Ovary (tissue), 9 donors: ENCODE results near the gene NFKBIE. TPM values are rescaled to one million over a fixed set of nuclear protein-coding genes. Genes with fewer than 3 reads are reported as not detected.

Source experiments
- DNase-seq, 5 donors: peaks; one replicate each; pipeline ENCODE4 v3.0.0-alpha.2; 2019 to 2020
- H3K27ac ChIP-seq, 2 donors: fragments of 200-600 bp; one replicate each; pipeline versions ENCODE4 v1.5.1 to v1.8.0; 2019 to 2022
- H3K27me3 ChIP-seq: fragments of 200-600 bp; one replicate; pipeline ENCODE4 v1.8.0; 2022
- H3K36me3 ChIP-seq: fragments of 200-600 bp; sonication (generic); one replicate; pipeline ENCODE4 v1.5.1; 2019
- H3K4me1 ChIP-seq: one replicate; pipeline ENCODE4 v1.8.1; 2013; ENCODE audit warnings: mild to moderate bottlenecking, moderate library complexity; ENCODE audit not compliant: insufficient read depth
- H3K4me3 ChIP-seq: fragments of 200-600 bp; sonication (generic); one replicate; pipeline ENCODE4 v1.5.1; 2017
- H3K9me3 ChIP-seq, 2 donors: fragments of 200-600 bp in 1 of 2; sonication (generic) in 1 of 2; one replicate each; pipeline versions ENCODE4 v1.5.1 to v1.8.1; 2013 to 2019; ENCODE audit warnings: mild to moderate bottlenecking in 1 of 2, moderate library complexity in 1 of 2
- EP300 ChIP-seq: sonication (generic); formaldehyde crosslinking; IDR thresholded peaks from one replicate; pipeline ENCODE4 v1.6.1; 2017; ENCODE audit warnings: antibody characterized with exemption
- POLR2A ChIP-seq: fragments of 450-650 bp; IDR thresholded peaks from one replicate; pipeline ENCODE4 v1.6.1; 2017; ENCODE audit warnings: antibody characterized with exemption, mild to moderate bottlenecking, moderate library complexity
- WGBS, 3 donors: extraction: QIAGEN DNeasy Blood & Tissue Kit in 1 of 3; methylation state at CpG; one replicate each; pipeline versions ENCODE4 v1.1.5 to v1.1.7; 2013 to 2017; 5-methylcytosine and 5-hydroxymethylcytosine counted together
- intact Hi-C, 4 donors: fragments of 100-400 bp; cut with DNase I; formaldehyde crosslinking; loops; one replicate each; pipeline versions ENCODE4 v1.11.0 to v1.15.1; 2022 to 2023
- polyA plus RNA-seq, 2 donors: library from polyadenylated mRNA; stranded (reverse); fragments of 200-250 nt in 1 of 2; fragments of 350-450 nt in 1 of 2; fragmentation: Illumina TruSeq in 1 of 2; extraction: RNeasy Lipid Tissue Mini Kit (QIAGEN cat#74804) in 1 of 2; gene quantifications; one replicate each; pipeline ENCODE4 v1.2.3, GENCODE V29; 2013 to 2014
- total RNA-seq, 7 donors: library from RNA; depleted of rRNA in 2 of 7; stranded (reverse); fragments of >200 nt in 2 of 7; fragmentation: NEBNext Ultra II Directional in 3 of 7; extraction: Animal tissue kit (Norgen Biotek cat#: 25700) in 3 of 7; gene quantifications; one replicate each; pipeline versions ENCODE4 v1.1.0 to v1.2.4, GENCODE V29; 2016 to 2023
- TF ChIP-seq, protein P1 (sequence below), 3 donors: fragments of 450-650 bp in 2 of 3; fragments of 200-600 bp in 1 of 3; IDR thresholded peaks; one replicate each; pipeline versions ENCODE4 v1.5.1 to v1.8.0; 2016 to 2022; ENCODE audit warnings: antibody characterized with exemption in 3 of 3, mild to moderate bottlenecking in 1 of 3
- donor health status: DM: no; HTN: no; CAD: no; lungs with moderate emphysema.
- donor health status: DM: no; HTN: no; CAD: no.
- donor health status: Bipolar disorder and iron deficiency.
- donor health status: DM: yes; HTN: yes; CAD: no.
- donor health status: DM: no; HTN: no; CAD: no.
- donor health status: DM: yes; HTN: yes; CAD: no.

Gene NFKBIE
- total and polyA plus RNA-seq, 9 donors = 2.7 to 93.6 (median 4.9) TPM

DNA sequence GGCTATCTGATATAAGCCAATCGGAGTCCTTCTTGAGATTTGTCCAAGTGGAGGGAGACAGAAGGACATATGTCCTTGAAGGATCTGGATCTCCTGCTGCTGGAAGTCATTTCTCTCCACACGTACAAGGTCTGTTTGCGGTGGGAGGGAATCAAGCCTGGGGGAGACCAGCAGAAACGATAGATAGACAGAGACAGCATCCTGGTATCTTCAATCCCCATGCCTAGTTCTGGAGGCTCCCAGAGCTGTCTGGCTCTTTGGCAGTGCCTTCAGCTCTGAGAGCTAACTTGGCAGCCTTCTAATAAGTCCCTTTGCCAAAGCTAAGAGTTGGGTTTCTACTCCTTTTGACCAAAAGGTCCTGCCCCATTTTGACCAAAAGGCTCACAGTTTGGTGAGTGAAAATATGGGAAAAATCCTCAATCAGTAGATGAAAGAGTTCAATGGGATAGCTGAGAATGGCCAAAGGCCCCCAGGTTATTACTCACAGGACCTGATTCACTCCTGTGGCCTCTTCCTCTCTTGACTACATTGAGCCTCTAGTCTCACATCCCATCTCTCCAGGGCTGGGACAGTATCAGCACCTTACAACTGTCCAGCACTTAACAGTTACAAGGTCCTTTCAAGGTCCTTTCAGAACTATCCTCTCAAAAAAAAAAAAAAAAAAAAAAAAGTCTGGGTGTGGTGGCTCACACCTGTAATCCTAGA, 27.5 kb upstream of the NFKBIE start:
- H3K9me3 ChIP-seq = no peaks in the 10 kb centered on the region
- WGBS, 3 donors = 68 to 74% (median 68%) methylated on average over 4 of the region's 4 CpGs
- no peaks in the 10 kb centered on the region for H3K36me3 ChIP-seq
- H3K27ac ChIP-seq = no peak overlapping the region
- DNase-seq = no peak
- H3K4me3 ChIP-seq = no peak overlapping the region
- H3K27me3 ChIP-seq = no peaks in the 10 kb centered on the region
- TF ChIP-seq, protein P1, sequence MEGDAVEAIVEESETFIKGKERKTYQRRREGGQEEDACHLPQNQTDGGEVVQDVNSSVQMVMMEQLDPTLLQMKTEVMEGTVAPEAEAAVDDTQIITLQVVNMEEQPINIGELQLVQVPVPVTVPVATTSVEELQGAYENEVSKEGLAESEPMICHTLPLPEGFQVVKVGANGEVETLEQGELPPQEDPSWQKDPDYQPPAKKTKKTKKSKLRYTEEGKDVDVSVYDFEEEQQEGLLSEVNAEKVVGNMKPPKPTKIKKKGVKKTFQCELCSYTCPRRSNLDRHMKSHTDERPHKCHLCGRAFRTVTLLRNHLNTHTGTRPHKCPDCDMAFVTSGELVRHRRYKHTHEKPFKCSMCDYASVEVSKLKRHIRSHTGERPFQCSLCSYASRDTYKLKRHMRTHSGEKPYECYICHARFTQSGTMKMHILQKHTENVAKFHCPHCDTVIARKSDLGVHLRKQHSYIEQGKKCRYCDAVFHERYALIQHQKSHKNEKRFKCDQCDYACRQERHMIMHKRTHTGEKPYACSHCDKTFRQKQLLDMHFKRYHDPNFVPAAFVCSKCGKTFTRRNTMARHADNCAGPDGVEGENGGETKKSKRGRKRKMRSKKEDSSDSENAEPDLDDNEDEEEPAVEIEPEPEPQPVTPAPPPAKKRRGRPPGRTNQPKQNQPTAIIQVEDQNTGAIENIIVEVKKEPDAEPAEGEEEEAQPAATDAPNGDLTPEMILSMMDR (IDR thresholded peaks at IDR 0.05) = no peak
- TF ChIP-seq EP300 (no peak), POLR2A (no peak)
- H3K4me1 ChIP-seq = no peaks in the 10 kb centered on the region
- intact Hi-C loops = loop anchor here in 1 of 4 donors (1.0 kb wide), 1 partner anchor 156 kb away; no protein-coding TSS in a partner anchor

DNA sequence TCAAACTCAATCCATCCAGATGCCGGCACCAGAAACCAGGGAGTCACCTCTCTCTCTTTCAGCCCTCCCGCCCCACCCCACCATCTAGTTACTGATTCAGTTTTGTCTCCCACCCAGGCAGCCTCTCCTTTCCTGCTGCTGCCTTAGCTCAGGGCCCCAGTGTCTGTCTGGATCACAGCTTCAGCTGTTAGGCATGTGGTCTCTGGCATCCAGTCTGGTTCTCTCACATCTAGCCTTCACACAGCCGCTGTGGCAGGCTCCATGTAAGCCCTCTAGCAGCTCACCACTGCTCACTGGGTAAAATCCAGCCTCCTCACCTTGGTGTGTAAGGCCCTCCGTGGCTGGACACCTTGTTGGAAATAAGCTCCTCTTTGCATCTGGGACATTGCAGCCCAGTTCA, 26.5 kb upstream of the NFKBIE start:
- no peak for TF ChIP-seq EP300
- TF ChIP-seq POLR2A = no peak
- TF ChIP-seq, protein P1 (IDR thresholded peaks at IDR 0.05) = no peak
- intact Hi-C loops = loop anchor here in 1 of 4 donors (1.0 kb wide), 1 partner anchor 155 kb away; no protein-coding TSS in a partner anchor
- no peaks in the 10 kb centered on the region for H3K4me1 ChIP-seq
- H3K27me3 ChIP-seq = no peaks in the 10 kb centered on the region
- H3K9me3 ChIP-seq = no peaks in the 10 kb centered on the region
- H3K27ac ChIP-seq = no peak overlapping the region
- H3K4me3 ChIP-seq = no peak overlapping the region
- no peak for DNase-seq
- 67 to 71% (median 68%) methylated on average over 4 of the region's 4 CpGs for whole genome bisulfite sequencing, 3 donors
- H3K36me3 ChIP-seq = no peaks in the 10 kb centered on the region

DNA sequence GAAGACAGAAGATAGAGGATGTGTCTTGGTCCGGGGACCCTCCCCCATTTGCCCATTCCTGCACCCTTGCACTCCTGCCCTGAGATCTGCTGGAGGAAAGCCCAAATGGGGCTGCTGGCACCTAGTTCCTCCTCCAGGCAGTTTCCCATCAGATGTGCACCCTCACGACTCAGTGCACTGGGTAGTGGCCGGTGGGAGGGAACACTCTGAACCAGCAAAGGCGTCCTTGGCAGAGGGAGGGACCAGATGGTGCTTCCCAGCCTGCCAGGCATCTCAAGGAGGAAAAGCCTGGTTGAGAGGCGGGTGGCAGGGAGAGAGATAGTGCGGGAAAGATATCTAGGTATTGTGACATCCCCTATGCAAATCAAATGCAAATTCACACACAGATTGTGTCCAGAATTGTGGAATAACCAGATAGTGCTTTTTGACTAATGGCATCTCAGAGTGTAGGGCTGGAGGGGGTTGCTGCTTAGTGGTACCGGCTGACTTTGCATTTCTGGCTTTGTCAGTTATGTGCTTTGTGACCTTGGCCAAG, 24.4 kb upstream of the NFKBIE start:
- Histone ChIP-seq H3K36me3 (no peaks in the 10 kb centered on the region), H3K4me1 (no peaks in the 10 kb centered on the region), H3K4me3 (no peak overlapping the region), H3K9me3 (no peaks in the 10 kb centered on the region), H3K27ac (no peak overlapping the region), H3K27me3 (no peaks in the 10 kb centered on the region)
- TF ChIP-seq EP300 (no peak), POLR2A (no peak)
- TF ChIP-seq, protein P1 (IDR thresholded peaks at IDR 0.05) = no peak
- WGBS, 3 donors = 14 to 24% (median 14%) methylated on average over 7 of the region's 7 CpGs
- DNase-seq = no peak
- intact Hi-C loops = loop anchor here in 1 of 4 donors (5.0 kb wide), 1 partner anchor 742 kb away; no protein-coding TSS in a partner anchor

DNA sequence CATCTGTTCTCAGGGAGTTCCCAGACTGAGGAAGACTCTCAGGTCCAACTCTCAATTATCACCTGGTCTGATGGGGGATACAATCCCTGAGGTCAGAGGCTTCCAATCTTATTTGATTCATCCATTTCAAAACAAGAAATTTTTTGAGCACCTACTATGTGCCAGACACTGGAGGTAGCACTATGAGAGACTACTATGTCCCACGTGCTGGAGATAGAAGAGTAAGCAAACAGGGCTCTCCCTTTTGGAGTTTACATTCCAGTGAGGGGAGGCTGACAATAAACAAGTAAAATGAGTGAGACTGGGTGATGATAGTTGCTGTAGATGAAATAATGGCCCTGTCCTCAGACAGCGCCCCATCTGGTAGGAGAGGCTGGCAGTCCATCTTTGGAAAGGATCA, 21.4 kb upstream of the NFKBIE start:
- Histone ChIP-seq H3K27me3 (no peaks in the 10 kb centered on the region), H3K36me3 (no peaks in the 10 kb centered on the region)
- WGBS, 3 donors = 41 to 46% (median 43%) methylated on average over 2 of the region's 2 CpGs

More for the DNA sequence above, 21.4 kb upstream of the NFKBIE start:
- no peak for DNase-seq
- Histone ChIP-seq H3K9me3 (no peaks in the 10 kb centered on the region), H3K4me3 (no peak overlapping the region), H3K4me1 (no peaks in the 10 kb centered on the region), H3K27ac (no peak overlapping the region)
- intact Hi-C loops = loop anchor here in 1 of 4 donors (5.0 kb wide), 1 partner anchor 739 kb away; no protein-coding TSS in a partner anchor
- TF ChIP-seq POLR2A (no peak), EP300 (no peak)
- TF ChIP-seq, protein P1 (IDR thresholded peaks at IDR 0.05) = no peak
